Spleen (tissue), 7 donors: Measurements from ENCODE around the gene CPNE2.

Source experiments
- POLR2A ChIP-seq, 3 donors: fragments of 450-650 bp; IDR thresholded peaks; one replicate each; pipeline ENCODE4 v1.5.1; 2017; ENCODE audit warnings: antibody characterized with exemption in 3 of 3, mild to moderate bottlenecking in 1 of 3
- TF ChIP-seq, protein P1 (sequence below), 11 experiments: fragments of 200-600 bp in 7 of 11; fragments of 450-650 bp in 4 of 11; sonication (generic) in 4 of 11; IDR thresholded peaks in 8 of 11; conservative IDR thresholded peaks in 3 of 11; 1 replicate in 7 of 11; 2 replicates in 4 of 11; pipeline versions ENCODE4 v1.4.0 to v1.8.0; 2016 to 2021; ENCODE audit warnings: antibody characterized with exemption in 11 of 11, inconsistent platforms in 4 of 11, mild to moderate bottlenecking in 1 of 11
- donor health status: DM: no; HTN: no; CAD: no; lungs with moderate emphysema.
- donor health status: DM: no; HTN: no; CAD: no.
- donor health status: DM: no; HTN: no; CAD: no.

- TF ChIP-seq, protein P1, sequence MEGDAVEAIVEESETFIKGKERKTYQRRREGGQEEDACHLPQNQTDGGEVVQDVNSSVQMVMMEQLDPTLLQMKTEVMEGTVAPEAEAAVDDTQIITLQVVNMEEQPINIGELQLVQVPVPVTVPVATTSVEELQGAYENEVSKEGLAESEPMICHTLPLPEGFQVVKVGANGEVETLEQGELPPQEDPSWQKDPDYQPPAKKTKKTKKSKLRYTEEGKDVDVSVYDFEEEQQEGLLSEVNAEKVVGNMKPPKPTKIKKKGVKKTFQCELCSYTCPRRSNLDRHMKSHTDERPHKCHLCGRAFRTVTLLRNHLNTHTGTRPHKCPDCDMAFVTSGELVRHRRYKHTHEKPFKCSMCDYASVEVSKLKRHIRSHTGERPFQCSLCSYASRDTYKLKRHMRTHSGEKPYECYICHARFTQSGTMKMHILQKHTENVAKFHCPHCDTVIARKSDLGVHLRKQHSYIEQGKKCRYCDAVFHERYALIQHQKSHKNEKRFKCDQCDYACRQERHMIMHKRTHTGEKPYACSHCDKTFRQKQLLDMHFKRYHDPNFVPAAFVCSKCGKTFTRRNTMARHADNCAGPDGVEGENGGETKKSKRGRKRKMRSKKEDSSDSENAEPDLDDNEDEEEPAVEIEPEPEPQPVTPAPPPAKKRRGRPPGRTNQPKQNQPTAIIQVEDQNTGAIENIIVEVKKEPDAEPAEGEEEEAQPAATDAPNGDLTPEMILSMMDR (IDR thresholded peaks at IDR 0.05 in 8 of 11, conservative IDR thresholded peaks at IDR 0.05 in 3 of 11) = no peak
- TF ChIP-seq POLR2A (IDR thresholded peaks at IDR 0.05) = no peak
Measured at GRCh38 chr16:57113664-57114063, 21.3 kb downstream of the CPNE2 start.
